ENCODE results near the gene RBP2.

Gene RBP2

GRCh38 chr3:139476348-139476747 is at the start of gene RBP2:
TSS of gene RBP2 (minus strand) at chr3:139476516. CDS start at chr3:139476459, 57 bp downstream.
- DNase-seq (ENCODE audit: low read depth, low spot score): no peak
- Histone ChIP-seq H3K4me3 (ENCODE audit: low read length) (no peak within 1 kb of the TSS), H3K27me3 (ENCODE audit: control insufficient read depth, insufficient read depth, low read length) (no peaks in the 10 kb centered on the region), H3K27ac (ENCODE audit: low read length) (no peak within 1 kb of the TSS), H3K9me3 (ENCODE audit: control insufficient read depth, insufficient read depth, low read length) (no peaks in the 10 kb centered on the region), H3K36me3 (ENCODE audit: control insufficient read depth, insufficient read depth, low read length) (no peaks in the 10 kb centered on the region), H3K4me1 (ENCODE audit: control insufficient read depth, insufficient read depth, low read length) (0 out of 2 replicates have a peak, but pooled peaks cover 3% of the 10 kb centered on the region)
- no CpG with 5 or more reads among the region's 4 CpGs for WGBS (ENCODE audit: insufficient coverage, insufficient read length)

DNA sequence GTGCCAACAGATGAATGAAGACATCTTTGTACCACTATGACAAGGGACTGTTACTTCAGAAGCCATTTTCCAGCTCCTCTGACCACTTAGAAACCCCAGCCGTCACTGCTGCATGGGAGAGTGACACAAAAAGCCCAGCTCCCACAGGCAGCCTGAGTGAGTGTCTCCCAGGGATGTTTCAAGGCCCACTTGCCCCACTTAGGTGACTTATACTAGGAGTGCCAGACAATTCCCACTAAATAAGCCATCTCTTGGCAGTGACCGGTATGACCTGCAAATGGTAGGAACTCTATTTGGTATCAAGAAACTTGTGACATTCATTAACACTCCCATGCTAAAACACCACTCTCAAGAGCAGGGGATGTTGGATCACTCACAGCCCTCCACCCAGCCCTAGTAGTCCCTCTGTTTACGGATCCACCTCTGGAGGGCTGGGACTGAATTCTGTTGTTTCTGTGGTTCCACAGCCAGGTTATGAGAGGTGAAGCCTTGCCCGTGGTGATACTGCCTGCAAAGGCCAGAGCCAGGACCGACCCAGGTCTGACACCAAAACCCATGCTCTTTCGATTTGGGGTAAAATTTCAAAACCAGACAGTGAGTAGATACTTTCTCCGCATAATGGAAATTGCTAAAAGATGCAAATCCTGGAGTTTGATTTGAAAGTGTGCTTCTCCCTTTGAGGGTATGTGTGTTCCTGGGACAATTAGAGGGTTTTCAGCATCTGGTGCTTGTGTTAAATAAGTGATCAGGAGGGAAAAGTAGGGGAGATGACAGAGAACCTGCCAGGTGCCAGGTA is 48.7 kb upstream of the RBP2 start:
- Histone ChIP-seq H3K27ac (ENCODE audit: low read length) (no peak overlapping the region), H3K9me3 (ENCODE audit: control insufficient read depth, insufficient read depth, low read length) (no peaks in the 10 kb centered on the region), H3K4me1 (ENCODE audit: control insufficient read depth, insufficient read depth, low read length) (no peaks in the 10 kb centered on the region), H3K36me3 (ENCODE audit: control insufficient read depth, insufficient read depth, low read length) (no peaks in the 10 kb centered on the region), H3K27me3 (ENCODE audit: control insufficient read depth, insufficient read depth, low read length) (no peaks in the 10 kb centered on the region), H3K4me3 (ENCODE audit: low read length) (no peak overlapping the region)
- WGBS (ENCODE audit: insufficient coverage, insufficient read length): no CpG with 5 or more reads among the region's 7 CpGs
- no peak for DNase-seq (ENCODE audit: low read depth, low spot score)

- H3K9me3 ChIP-seq (ENCODE audit: control insufficient read depth, insufficient read depth, low read length): no peaks in the 10 kb centered on the region
- H3K4me3 ChIP-seq (ENCODE audit: low read length): no peak overlapping the region
- H3K27ac ChIP-seq (ENCODE audit: low read length): no peak overlapping the region
- WGBS (ENCODE audit: insufficient coverage, insufficient read length): no CpG with 5 or more reads among the region's 1 CpG
- no peak for DNase-seq (ENCODE audit: low read depth, low spot score)
- no peaks in the 10 kb centered on the region for H3K4me1 ChIP-seq (ENCODE audit: control insufficient read depth, insufficient read depth, low read length)
- H3K36me3 ChIP-seq (ENCODE audit: control insufficient read depth, insufficient read depth, low read length): no peaks in the 10 kb centered on the region
- H3K27me3 ChIP-seq (ENCODE audit: control insufficient read depth, insufficient read depth, low read length): no peaks in the 10 kb centered on the region
These were observed 47.4 kb upstream of the RBP2 start for GRCh38 chr3:139523718-139524117.

DNA sequence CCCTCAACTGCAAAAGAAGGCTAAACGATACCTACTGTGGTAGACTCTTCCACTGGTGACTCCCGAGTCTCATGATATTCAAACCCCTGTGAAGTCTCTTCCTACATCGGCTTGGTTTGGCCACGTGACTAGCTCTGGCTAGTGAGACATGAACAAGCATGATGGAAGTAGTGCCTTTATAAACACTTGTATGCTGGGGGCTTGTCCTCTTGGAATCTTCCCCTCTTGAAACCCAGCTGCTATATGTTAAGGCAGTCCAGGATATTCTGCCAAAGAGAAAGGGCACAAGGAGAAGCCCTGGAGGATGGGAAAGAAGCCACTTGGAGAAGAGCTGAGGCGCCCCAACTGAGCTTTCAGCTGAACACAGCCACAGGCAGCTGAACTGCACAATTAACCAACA is 46.9 kb upstream of the RBP2 start:
- Histone ChIP-seq H3K27ac (ENCODE audit: low read length) (no peak overlapping the region), H3K9me3 (ENCODE audit: control insufficient read depth, insufficient read depth, low read length) (no peaks in the 10 kb centered on the region)
- WGBS (ENCODE audit: insufficient coverage, insufficient read length): no CpG with 5 or more reads among the region's 5 CpGs

GRCh38 chr3:139522421-139522820 is 46.1 kb upstream of the RBP2 start:
- Histone ChIP-seq H3K4me1 (ENCODE audit: control insufficient read depth, insufficient read depth, low read length) (no peaks in the 10 kb centered on the region), H3K9me3 (ENCODE audit: control insufficient read depth, insufficient read depth, low read length) (no peaks in the 10 kb centered on the region), H3K27ac (ENCODE audit: low read length) (no peak overlapping the region), H3K27me3 (ENCODE audit: control insufficient read depth, insufficient read depth, low read length) (no peaks in the 10 kb centered on the region), H3K36me3 (ENCODE audit: control insufficient read depth, insufficient read depth, low read length) (no peaks in the 10 kb centered on the region), H3K4me3 (ENCODE audit: low read length) (no peak overlapping the region)
- DNase-seq (ENCODE audit: low read depth, low spot score): no peak
- WGBS (ENCODE audit: insufficient coverage, insufficient read length): no CpG with 5 or more reads among the region's 2 CpGs

More for the DNA sequence above, 46.9 kb upstream of the RBP2 start:
- H3K4me1 ChIP-seq (ENCODE audit: control insufficient read depth, insufficient read depth, low read length): no peaks in the 10 kb centered on the region
- H3K36me3 ChIP-seq (ENCODE audit: control insufficient read depth, insufficient read depth, low read length): no peaks in the 10 kb centered on the region
- no peak overlapping the region for H3K4me3 ChIP-seq (ENCODE audit: low read length)
- no peak for DNase-seq (ENCODE audit: low read depth, low spot score)
- H3K27me3 ChIP-seq (ENCODE audit: control insufficient read depth, insufficient read depth, low read length): no peaks in the 10 kb centered on the region

DNA sequence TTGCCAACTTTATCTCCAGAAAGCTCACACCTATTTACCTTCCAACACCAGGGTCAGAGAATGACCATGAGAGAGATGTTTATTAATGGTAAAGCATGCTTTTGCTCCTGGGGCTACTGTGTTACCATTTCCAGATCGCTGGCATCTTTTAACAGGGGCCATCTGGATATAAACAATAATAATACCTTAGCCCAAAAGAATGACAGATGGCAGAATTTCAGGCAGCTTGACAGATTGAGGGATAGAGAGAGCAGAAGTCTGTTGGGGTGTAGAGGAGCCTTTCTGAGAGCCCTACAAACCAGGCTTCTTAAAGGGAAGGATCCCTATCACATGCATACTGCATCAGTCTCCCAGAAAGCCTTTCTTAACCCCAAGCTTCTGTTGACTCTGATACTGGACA is 45.5 kb upstream of the RBP2 start:
- no CpG with 5 or more reads among the region's 1 CpG for WGBS (ENCODE audit: insufficient coverage, insufficient read length)
- Histone ChIP-seq H3K4me1 (ENCODE audit: control insufficient read depth, insufficient read depth, low read length) (no peaks in the 10 kb centered on the region), H3K4me3 (ENCODE audit: low read length) (no peak overlapping the region), H3K36me3 (ENCODE audit: control insufficient read depth, insufficient read depth, low read length) (no peaks in the 10 kb centered on the region), H3K27ac (ENCODE audit: low read length) (no peak overlapping the region), H3K9me3 (ENCODE audit: control insufficient read depth, insufficient read depth, low read length) (no peaks in the 10 kb centered on the region), H3K27me3 (ENCODE audit: control insufficient read depth, insufficient read depth, low read length) (no peaks in the 10 kb centered on the region)
- DNase-seq (ENCODE audit: low read depth, low spot score): no peak

DNA sequence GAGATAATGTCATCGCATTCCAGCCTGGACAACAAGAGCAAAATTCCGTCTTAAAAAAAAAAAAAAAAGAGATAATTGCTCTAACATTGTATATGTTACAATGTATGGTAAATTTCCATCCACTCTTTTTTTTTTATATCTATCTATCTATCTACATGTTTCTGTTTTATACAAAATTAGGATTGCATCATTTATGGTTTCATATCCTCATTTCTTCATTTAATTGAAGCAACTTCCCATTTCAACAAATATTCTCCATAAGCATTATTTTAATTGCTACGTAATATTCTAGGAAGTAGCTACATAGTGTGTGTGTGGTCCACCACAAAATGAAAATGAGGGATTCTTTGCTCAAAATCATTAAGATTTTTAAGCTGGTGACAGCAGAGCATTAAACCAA is 44.8 kb upstream of the RBP2 start:
- Histone ChIP-seq H3K9me3 (ENCODE audit: control insufficient read depth, insufficient read depth, low read length) (no peaks in the 10 kb centered on the region), H3K4me1 (ENCODE audit: control insufficient read depth, insufficient read depth, low read length) (no peaks in the 10 kb centered on the region), H3K4me3 (ENCODE audit: low read length) (no peak overlapping the region), H3K27ac (ENCODE audit: low read length) (no peak overlapping the region), H3K36me3 (ENCODE audit: control insufficient read depth, insufficient read depth, low read length) (no peaks in the 10 kb centered on the region), H3K27me3 (ENCODE audit: control insufficient read depth, insufficient read depth, low read length) (no peaks in the 10 kb centered on the region)
- no peak for DNase-seq (ENCODE audit: low read depth, low spot score)
- 100% methylated on average over 1 of the region's 3 CpGs for WGBS (ENCODE audit: insufficient coverage, insufficient read length)

- Histone ChIP-seq H3K4me1 (ENCODE audit: control insufficient read depth, insufficient read depth, low read length) (no peaks in the 10 kb centered on the region), H3K27me3 (ENCODE audit: control insufficient read depth, insufficient read depth, low read length) (no peaks in the 10 kb centered on the region), H3K27ac (ENCODE audit: low read length) (no peak overlapping the region), H3K4me3 (ENCODE audit: low read length) (no peak overlapping the region), H3K36me3 (ENCODE audit: control insufficient read depth, insufficient read depth, low read length) (no peaks in the 10 kb centered on the region), H3K9me3 (ENCODE audit: control insufficient read depth, insufficient read depth, low read length) (no peaks in the 10 kb centered on the region)
- WGBS (ENCODE audit: insufficient coverage, insufficient read length): no CpG with 5 or more reads among the region's 7 CpGs
- no peak for DNase-seq (ENCODE audit: low read depth, low spot score)
These were observed 43.9 kb upstream of the RBP2 start for GRCh38 chr3:139519998-139520737.

- Histone ChIP-seq H3K27ac (ENCODE audit: low read length) (no peak overlapping the region), H3K9me3 (ENCODE audit: control insufficient read depth, insufficient read depth, low read length) (no peaks in the 10 kb centered on the region), H3K4me3 (ENCODE audit: low read length) (no peak overlapping the region), H3K4me1 (ENCODE audit: control insufficient read depth, insufficient read depth, low read length) (no peaks in the 10 kb centered on the region), H3K36me3 (ENCODE audit: control insufficient read depth, insufficient read depth, low read length) (no peaks in the 10 kb centered on the region), H3K27me3 (ENCODE audit: control insufficient read depth, insufficient read depth, low read length) (no peaks in the 10 kb centered on the region)
- no peak for DNase-seq (ENCODE audit: low read depth, low spot score)
- no CpG with 5 or more reads among the region's 9 CpGs for WGBS (ENCODE audit: insufficient coverage, insufficient read length)
These were observed 42.9 kb upstream of the RBP2 start for GRCh38 chr3:139518926-139519842.

DNA sequence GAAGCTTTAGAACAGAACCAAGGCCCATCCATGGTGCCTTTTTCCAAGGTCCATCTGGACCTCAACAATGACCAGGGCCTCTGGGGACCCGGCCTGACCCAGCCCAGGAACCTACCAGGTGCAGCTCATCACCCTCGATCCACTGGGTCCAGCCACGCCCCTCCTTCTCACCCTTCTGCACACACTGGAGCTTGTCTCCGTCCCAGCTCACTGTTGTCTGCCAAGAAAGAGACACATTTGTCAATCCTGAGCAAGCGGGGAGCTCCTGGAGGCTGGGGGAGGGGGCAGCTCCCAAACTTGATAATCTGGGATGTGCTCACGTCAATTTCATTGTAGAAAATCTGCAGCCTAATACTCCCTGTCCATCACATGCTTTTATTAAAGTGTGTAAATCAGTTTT is 42.0 kb upstream of the RBP2 start:
- no CpG with 5 or more reads among the region's 6 CpGs for WGBS (ENCODE audit: insufficient coverage, insufficient read length)
- Histone ChIP-seq H3K36me3 (ENCODE audit: control insufficient read depth, insufficient read depth, low read length) (no peaks in the 10 kb centered on the region), H3K9me3 (ENCODE audit: control insufficient read depth, insufficient read depth, low read length) (no peaks in the 10 kb centered on the region), H3K4me1 (ENCODE audit: control insufficient read depth, insufficient read depth, low read length) (no peaks in the 10 kb centered on the region), H3K27me3 (ENCODE audit: control insufficient read depth, insufficient read depth, low read length) (no peaks in the 10 kb centered on the region), H3K4me3 (ENCODE audit: low read length) (no peak overlapping the region), H3K27ac (ENCODE audit: low read length) (no peak overlapping the region)
- no peak for DNase-seq (ENCODE audit: low read depth, low spot score)
